NT2/D1 (cell line): ENCODE data around the gene C1orf159.

Experiments
- SUZ12 ChIP-seq: IDR thresholded peaks from 2 replicates; pipeline ENCODE4 v1.6.1; 2011; ENCODE audit not compliant: insufficient read length, insufficient read depth; ENCODE audit errors: extremely low read depth
- YY1 ChIP-seq: IDR thresholded peaks from 2 replicates; pipeline ENCODE4 v1.6.1; 2011; ENCODE audit not compliant: insufficient read length, insufficient read depth

GRCh38 chr1:1092149-1092855 is 23.6 kb downstream of the C1orf159 start:
- TF ChIP-seq SUZ12 (no peak), YY1 (no peak)
